IPS-18a (cell line): ENCODE results near the gene UNC5CL.
A peak's percentile ranks its signal among the peaks of the same experiment; 100 is the strongest.

ENCODE experiments used
- H3K27ac ChIP-seq: one replicate; pipeline ENCODE4 v1.5.1; 2013; ENCODE audit warnings: low read length
- H3K27me3 ChIP-seq: one replicate; pipeline ENCODE4 v1.6.1; 2013; ENCODE audit warnings: mild to moderate bottlenecking, low read length; ENCODE audit not compliant: control insufficient read depth, insufficient read depth
- H3K36me3 ChIP-seq: one replicate; pipeline ENCODE4 v1.6.1; 2013; ENCODE audit warnings: low read depth, low read length; ENCODE audit not compliant: control insufficient read depth
- H3K4me1 ChIP-seq: one replicate; pipeline ENCODE4 v1.6.1; 2013; ENCODE audit warnings: low read depth, low read length; ENCODE audit not compliant: control insufficient read depth
- H3K4me3 ChIP-seq: one replicate; pipeline ENCODE4 v1.5.1; 2013; ENCODE audit warnings: low read length
- H3K9ac ChIP-seq: one replicate; pipeline ENCODE4 v1.6.1; 2013; ENCODE audit warnings: mild to moderate bottlenecking, low read length, moderate library complexity
- H3K9me3 ChIP-seq: one replicate; pipeline ENCODE4 v1.6.1; 2013; ENCODE audit warnings: low read depth, low read length; ENCODE audit not compliant: control insufficient read depth

Gene UNC5CL

DNA sequence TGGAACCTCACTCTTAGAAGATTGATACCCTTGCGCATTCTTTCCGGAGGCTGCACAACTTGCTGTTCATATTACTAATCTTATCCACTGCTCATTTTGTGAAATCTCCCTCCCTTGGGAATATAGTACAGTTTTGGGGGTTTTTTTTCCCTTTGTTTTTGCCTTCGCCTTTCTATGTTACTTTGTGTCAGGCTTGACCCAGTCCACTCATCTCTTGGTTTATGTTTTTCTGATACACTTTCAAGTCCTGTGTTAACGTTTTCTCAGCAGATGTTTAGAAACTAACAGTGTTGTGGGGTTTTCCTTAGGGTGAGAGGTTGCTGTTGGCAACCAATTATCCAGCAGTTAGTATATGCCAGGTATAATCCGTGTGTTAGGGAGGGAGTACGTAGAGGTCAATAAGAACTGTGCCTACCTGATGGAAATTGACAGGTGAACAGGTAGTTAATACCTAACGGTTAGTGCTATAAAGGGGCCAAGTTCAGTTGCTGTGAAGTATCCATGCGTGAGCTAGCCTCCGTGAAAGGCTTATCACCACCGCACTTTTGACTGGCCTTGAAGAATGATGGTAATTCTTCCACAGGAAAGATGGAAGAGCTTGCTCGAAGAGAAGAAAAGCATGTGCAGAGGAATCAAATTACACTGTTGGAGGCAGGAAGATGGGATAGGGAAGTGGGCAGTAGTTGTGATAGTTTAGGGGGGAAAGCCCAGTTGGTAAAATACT, 35.1 kb upstream of the UNC5CL start:
- H3K36me3 ChIP-seq: peaks cover 6% of the 10 kb centered on the region
- peaks cover 26% of the 10 kb centered on the region for H3K4me1 ChIP-seq
- H3K4me3 ChIP-seq: peak overlapping the region; percentile 74
- H3K9ac ChIP-seq: peak overlapping the region; percentile 95
- H3K27me3 ChIP-seq: no peaks in the 10 kb centered on the region
- no peaks in the 10 kb centered on the region for H3K9me3 ChIP-seq
- peak overlapping the region; percentile 7 for H3K27ac ChIP-seq

- no peaks in the 10 kb centered on the region for H3K27me3 ChIP-seq
- peak overlapping the region; percentile 74 for H3K4me3 ChIP-seq
- peaks cover 26% of the 10 kb centered on the region for H3K4me1 ChIP-seq
- peak overlapping the region; percentile 95 for H3K9ac ChIP-seq
- no peaks in the 10 kb centered on the region for H3K36me3 ChIP-seq
- H3K9me3 ChIP-seq: no peaks in the 10 kb centered on the region
- H3K27ac ChIP-seq: peak overlapping the region; percentile 90
Measured at GRCh38 chr6:41073203-41073967, 34.4 kb upstream of the UNC5CL start.

- H3K27ac ChIP-seq: peak within 1 kb of the TSS; percentile 98
- H3K36me3 ChIP-seq: peaks cover under 1% of the 10 kb centered on the region
- peak within 1 kb of the TSS; percentile 74 for H3K4me3 ChIP-seq
- peaks cover 26% of the 10 kb centered on the region for H3K4me1 ChIP-seq
- no peaks in the 10 kb centered on the region for H3K27me3 ChIP-seq
- peak within 1 kb of the TSS; percentile 95 for H3K9ac ChIP-seq
- H3K9me3 ChIP-seq: no peaks in the 10 kb centered on the region
Measured at GRCh38 chr6:41072836-41073202, 33.8 kb upstream of the UNC5CL start, which contains the start of gene NFYA. Gene NFYA (plus strand): TSS chr6:41072974. CDS start chr6:41079090, 6,116 bp downstream.

DNA sequence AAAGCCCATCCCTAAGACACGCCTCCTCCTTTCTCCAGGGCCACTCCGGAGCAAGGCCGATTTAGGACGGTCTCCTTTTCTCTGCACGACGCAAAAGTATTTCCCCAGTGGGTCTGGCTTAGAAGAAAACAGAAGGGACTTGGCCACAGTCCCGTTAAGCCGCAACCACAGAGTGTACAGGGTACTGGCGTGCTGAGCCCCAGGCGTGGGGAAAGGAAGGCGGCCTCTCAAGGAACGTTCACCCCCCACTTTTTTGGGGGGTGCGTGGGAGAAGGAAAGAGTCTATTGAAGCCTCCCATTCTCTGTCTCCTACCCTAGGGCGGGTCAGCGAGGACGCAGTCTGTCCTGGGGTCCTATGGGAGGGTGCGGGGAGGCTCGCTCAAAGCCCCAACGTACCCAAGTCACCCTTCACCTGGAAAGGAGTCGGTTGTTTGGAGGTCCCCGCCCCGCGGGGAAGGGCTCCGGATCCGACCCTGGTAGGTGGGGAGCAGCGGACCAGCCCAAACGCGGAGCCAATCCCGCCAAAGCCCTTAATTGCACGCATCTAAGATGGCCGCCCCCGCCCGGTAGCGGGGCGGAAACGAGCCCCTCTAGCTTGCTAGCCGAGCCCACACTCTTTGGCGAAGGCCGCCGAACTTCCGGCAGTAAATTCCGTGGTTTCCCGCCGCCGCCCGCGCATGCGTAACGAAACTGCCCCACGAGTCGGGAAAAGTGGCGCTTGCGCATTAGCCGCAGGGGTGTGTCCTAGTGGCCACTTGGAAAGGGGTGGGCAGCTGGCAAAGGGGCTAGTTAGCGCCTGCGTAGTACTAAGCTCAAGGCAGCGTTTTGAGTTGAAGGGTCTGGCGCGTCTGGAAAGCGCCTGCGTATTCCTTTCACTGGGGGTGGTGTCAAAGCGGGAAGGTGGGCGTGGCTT, 33.2 kb upstream of the UNC5CL start, which contains the start of gene OARD1:
Gene OARD1 (minus strand): TSS at position 434 of the 913 bp plus-strand sequence. CDS start 722 bp downstream, outside the sequence.
- peaks cover 26% of the 10 kb centered on the region for H3K4me1 ChIP-seq
- peak within 1 kb of the TSS; percentile 74 for H3K4me3 ChIP-seq
- H3K9me3 ChIP-seq: no peaks in the 10 kb centered on the region
- no peaks in the 10 kb centered on the region for H3K27me3 ChIP-seq
- H3K9ac ChIP-seq: peak within 1 kb of the TSS; percentile 95
- H3K36me3 ChIP-seq: peaks cover 7% of the 10 kb centered on the region
- peak within 1 kb of the TSS; percentile 98 for H3K27ac ChIP-seq

- H3K9me3 ChIP-seq: no peaks in the 10 kb centered on the region
- peak overlapping the region; percentile 98 for H3K27ac ChIP-seq
- peak overlapping the region; percentile 95 for H3K9ac ChIP-seq
- no peaks in the 10 kb centered on the region for H3K27me3 ChIP-seq
- peak overlapping the region; percentile 74 for H3K4me3 ChIP-seq
- peaks cover 12% of the 10 kb centered on the region for H3K36me3 ChIP-seq
- H3K4me1 ChIP-seq: peaks cover 22% of the 10 kb centered on the region
Measured at GRCh38 chr6:41071501-41071922, 32.5 kb upstream of the UNC5CL start.

DNA sequence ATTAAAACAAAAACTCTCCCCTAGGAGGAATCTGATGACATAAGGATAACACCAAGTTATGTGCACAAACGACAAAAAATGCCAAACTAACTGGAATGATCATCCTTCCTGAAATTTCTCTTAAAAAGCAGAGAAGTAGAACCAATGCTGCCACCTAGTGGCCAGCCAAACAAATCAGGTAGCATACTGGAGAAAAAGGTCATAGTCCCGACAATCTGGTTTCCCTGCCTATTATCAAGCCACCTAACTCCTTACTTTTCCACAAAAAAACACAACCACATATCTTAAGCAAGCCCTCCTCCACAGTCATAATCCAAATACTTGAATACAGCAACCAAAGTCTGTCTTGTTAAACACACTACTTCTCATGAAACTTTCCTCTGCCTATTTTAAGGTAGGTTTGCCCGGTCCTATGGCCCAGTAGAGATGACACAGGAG, 27.9 kb upstream of the UNC5CL start:
- peaks cover 29% of the 10 kb centered on the region for H3K36me3 ChIP-seq
- H3K4me3 ChIP-seq: no peak overlapping the region

DNA sequence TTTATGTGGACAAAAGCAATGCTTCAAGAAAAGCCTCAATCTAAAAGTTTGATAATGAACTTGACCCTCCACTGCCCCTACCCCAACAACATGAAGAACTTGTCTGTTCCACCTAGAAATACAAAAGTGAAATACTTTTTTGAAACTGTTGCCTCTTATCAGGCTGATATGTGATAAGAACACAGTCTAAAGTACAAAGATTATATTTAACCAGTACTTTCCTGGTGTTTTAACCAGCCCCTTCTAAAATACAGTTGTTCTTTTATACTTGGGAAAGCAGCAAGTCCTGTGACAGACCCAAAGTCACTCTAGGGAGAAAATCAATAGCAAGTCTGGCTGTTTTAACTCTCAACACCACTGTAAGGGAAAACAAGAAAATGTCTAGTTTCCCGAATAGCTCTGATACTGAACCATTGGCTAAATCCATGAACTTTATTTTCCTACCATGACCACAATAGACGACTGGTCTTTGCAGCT, 26.6 kb upstream of the UNC5CL start:
- no peak overlapping the region for H3K4me3 ChIP-seq
- H3K27ac ChIP-seq: no peak overlapping the region
- H3K9me3 ChIP-seq: no peaks in the 10 kb centered on the region
- H3K4me1 ChIP-seq: peaks cover 2% of the 10 kb centered on the region
- H3K27me3 ChIP-seq: no peaks in the 10 kb centered on the region
- H3K9ac ChIP-seq: no peak overlapping the region
- peaks cover 35% of the 10 kb centered on the region for H3K36me3 ChIP-seq

More for the DNA sequence above, 27.9 kb upstream of the UNC5CL start:
- Histone ChIP-seq H3K27ac (no peak overlapping the region), H3K27me3 (no peaks in the 10 kb centered on the region), H3K9ac (no peak overlapping the region), H3K4me1 (peaks cover 8% of the 10 kb centered on the region), H3K9me3 (no peaks in the 10 kb centered on the region)

- no peak overlapping the region for H3K27ac ChIP-seq
- no peaks in the 10 kb centered on the region for H3K27me3 ChIP-seq
- H3K9ac ChIP-seq: no peak overlapping the region
- no peaks in the 10 kb centered on the region for H3K4me1 ChIP-seq
- peaks cover 35% of the 10 kb centered on the region for H3K36me3 ChIP-seq
- H3K9me3 ChIP-seq: no peaks in the 10 kb centered on the region
- no peak overlapping the region for H3K4me3 ChIP-seq
Measured at GRCh38 chr6:41064841-41065240, 25.8 kb upstream of the UNC5CL start.

GRCh38 chr6:41063884-41064285, 24.9 kb upstream of the UNC5CL start:
- Histone ChIP-seq H3K4me3 (no peak overlapping the region), H3K4me1 (no peaks in the 10 kb centered on the region), H3K27me3 (no peaks in the 10 kb centered on the region), H3K27ac (no peak overlapping the region), H3K9me3 (no peaks in the 10 kb centered on the region), H3K36me3 (peaks cover 35% of the 10 kb centered on the region), H3K9ac (no peak overlapping the region)

DNA sequence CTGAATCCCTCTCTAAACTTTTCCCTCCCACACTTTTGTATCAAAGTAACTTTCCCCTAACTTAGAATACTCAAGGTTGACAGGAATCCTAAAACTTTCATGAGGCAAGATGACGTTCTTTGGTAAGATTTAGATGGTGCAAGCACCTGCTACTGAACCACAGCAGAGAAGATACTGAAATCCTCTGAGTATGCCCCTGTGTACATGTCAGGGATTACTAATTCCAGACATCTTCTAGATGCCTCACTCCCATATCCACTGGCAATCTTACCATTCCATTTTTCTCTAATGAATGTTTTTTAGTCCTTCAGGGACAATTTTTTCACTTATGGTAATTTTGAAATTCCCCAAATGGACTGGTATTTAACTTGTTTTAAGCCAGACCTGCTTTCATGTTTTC, 23.0 kb upstream of the UNC5CL start:
- H3K27me3 ChIP-seq: no peaks in the 10 kb centered on the region
- H3K4me1 ChIP-seq: no peaks in the 10 kb centered on the region
- H3K27ac ChIP-seq: no peak overlapping the region
- no peak overlapping the region for H3K4me3 ChIP-seq
- H3K36me3 ChIP-seq: peaks cover 27% of the 10 kb centered on the region
- H3K9ac ChIP-seq: no peak overlapping the region
- no peaks in the 10 kb centered on the region for H3K9me3 ChIP-seq
